GM23338 (cell line): ENCODE results near the gene PITPNC1. TPM values are rescaled to one million over a fixed set of nuclear protein-coding genes. Genes with fewer than 3 reads are reported as not detected.
A peak's percentile ranks its signal among the peaks of the same experiment; 100 is the strongest.
"Not testable (repeated sequence)": the region's sequence is repeated elsewhere in the genome, so short reads cannot be mapped to it uniquely, and the experiment has no call there.

Experiments used
- ATAC-seq: fragments of 200-7000 bp; cut with Tn5 transposase; 3 replicates; pipeline ENCODE4 v1.9.1; 2020
- DNase-seq: peaks from one replicate; pipeline ENCODE4 v3.0.0-alpha.2; 2015; ENCODE audit warnings: low spot score
- H2AFZ ChIP-seq: fragments of 200-600 bp; sonication (generic); 2 replicates; pipeline ENCODE4 v1.8.0; 2016; ENCODE audit warnings: antibody characterized with exemption, mild to moderate bottlenecking, moderate library complexity
- H3F3A ChIP-seq: fragments of 200-600 bp; sonication (generic); replicated peaks from 2 replicates; pipeline ENCODE4 v1.8.0; 2017; ENCODE audit warnings: antibody characterized with exemption, mixed run types, low read depth
- H3K27ac ChIP-seq: fragments of 200-600 bp; sonication (generic); 2 replicates; pipeline ENCODE4 v1.6.1; 2016; ENCODE audit warnings: low read depth
- H3K27me3 ChIP-seq: fragments of 200-600 bp; sonication (generic); 2 replicates; pipeline ENCODE4 v1.8.0; 2016; ENCODE audit warnings: mild to moderate bottlenecking, mixed run types, moderate library complexity; ENCODE audit not compliant: insufficient read depth
- H3K36me3 ChIP-seq: fragments of 200-600 bp; sonication (generic); 2 replicates; pipeline ENCODE4 v1.8.0; 2016; ENCODE audit warnings: mild to moderate bottlenecking; ENCODE audit not compliant: insufficient read depth
- H3K4me1 ChIP-seq: fragments of 200-600 bp; sonication (generic); 2 replicates; pipeline ENCODE4 v1.8.0; 2016; ENCODE audit warnings: mild to moderate bottlenecking, moderate library complexity; ENCODE audit not compliant: insufficient read depth
- H3K4me2 ChIP-seq: fragments of 200-600 bp; sonication (generic); 2 replicates; pipeline ENCODE4 v1.7.1; 2017; ENCODE audit warnings: mixed run types
- H3K4me3 ChIP-seq: fragments of 200-600 bp; sonication (generic); 2 replicates; pipeline ENCODE4 v1.6.1; 2016; ENCODE audit warnings: mixed run types
- H3K79me2 ChIP-seq: fragments of 200-600 bp; sonication (generic); replicated peaks from 2 replicates; pipeline ENCODE4 v1.8.0; 2017; ENCODE audit warnings: mild to moderate bottlenecking; ENCODE audit not compliant: insufficient read depth
- H3K9me2 ChIP-seq: fragments of 200-600 bp; sonication (generic); 2 replicates; pipeline ENCODE4 v1.8.0; 2017; ENCODE audit not compliant: insufficient read depth
- H4K20me1 ChIP-seq: fragments of 200-600 bp; sonication (generic); replicated peaks from 2 replicates; pipeline ENCODE4 v1.8.0; 2017; ENCODE audit warnings: mild to moderate bottlenecking; ENCODE audit not compliant: insufficient read depth
- H3K27ac Mint-ChIP-seq: 2 replicates; pipeline ENCODE4 v1.8.0; 2020; ENCODE audit warnings: inconsistent platforms, mild to moderate bottlenecking, moderate library complexity, mixed read lengths
- H3K27me3 Mint-ChIP-seq: 3 replicates; pipeline ENCODE4 v1.8.0; 2022; ENCODE audit warnings: low read depth, mild to moderate bottlenecking, moderate library complexity, mixed read lengths, inconsistent platforms; ENCODE audit not compliant: insufficient read depth, poor library complexity
- H3K36me3 Mint-ChIP-seq: 3 replicates; pipeline ENCODE4 v1.8.0; 2021; ENCODE audit warnings: low read depth, mild to moderate bottlenecking, inconsistent platforms, moderate library complexity, mixed read lengths
- H3K4me1 Mint-ChIP-seq: 3 replicates; pipeline ENCODE4 v1.8.0; 2020; ENCODE audit warnings: mild to moderate bottlenecking, inconsistent platforms, mixed read lengths
- H3K4me3 Mint-ChIP-seq: 3 replicates; pipeline ENCODE4 v1.8.0; 2021; ENCODE audit warnings: moderate library complexity, mild to moderate bottlenecking, inconsistent platforms, mixed read lengths
- H3K9me3 Mint-ChIP-seq: 3 replicates; pipeline ENCODE4 v1.8.0; 2020; ENCODE audit warnings: moderate library complexity, mild to moderate bottlenecking, inconsistent platforms, mixed read lengths
- CREB1 ChIP-seq: fragments of 250-450 bp; sonication (Bioruptor Pico); IDR thresholded peaks from 2 replicates; pipeline ENCODE4 v1.5.0; 2020; ENCODE audit warnings: low read depth, mild to moderate bottlenecking, moderate library complexity
- JUNB ChIP-seq: IDR thresholded peaks from one replicate; pipeline ENCODE4 v1.6.1; 2016; ENCODE audit warnings: antibody characterized with exemption; ENCODE audit not compliant: unreplicated experiment
- POLR2AphosphoS5 ChIP-seq: IDR thresholded peaks from 2 replicates; pipeline ENCODE4 v1.6.1; 2016; ENCODE audit warnings: antibody characterized with exemption, low read depth
- REST ChIP-seq: IDR thresholded peaks from one replicate; pipeline ENCODE4 v1.6.1; 2018; ENCODE audit warnings: antibody characterized with exemption; ENCODE audit not compliant: unreplicated experiment
- ZNF114 ChIP-seq: fragments of 250-450 bp; sonication (Bioruptor Pico); IDR thresholded peaks from 2 replicates; pipeline ENCODE4 v1.5.0; 2020; ENCODE audit warnings: mild to moderate bottlenecking, moderate library complexity
- ZNF331 ChIP-seq: fragments of 250-450 bp; sonication (Bioruptor Pico); IDR thresholded peaks from 2 replicates; pipeline ENCODE4 v1.5.0; 2020; ENCODE audit warnings: low read depth, mild to moderate bottlenecking, moderate library complexity
- polyA plus RNA-seq: library from polyadenylated mRNA; unstranded; fragments of >200 nt; fragmentation: Nextera tagmentation; extraction: Ambion mirVana; gene quantifications from 2 replicates; pipeline ENCODE4 v1.2.1, GENCODE V29; 2016
- total RNA-seq: library from RNA; depleted of rRNA; stranded (reverse); fragments of >200 nt; shearing (Covaris generic); gene quantifications from 2 replicates; pipeline ENCODE4 v1.2.3, GENCODE V29; 2014
- TF ChIP-seq, protein P1 (sequence below): fragments of 250-450 bp; sonication (Bioruptor Pico); IDR thresholded peaks from 2 replicates; pipeline ENCODE4 v1.5.0; 2020; ENCODE audit warnings: mild to moderate bottlenecking, moderate library complexity

PITPNC1 gene
- total and polyA plus RNA-seq, 2 experiments from 2014 or later: 23.0 to 32.6 TPM

- Histone ChIP-seq H3F3A (0 out of 2 replicates have a peak, but pooled peaks cover 4% of the 10 kb centered on the region), H3K27ac (peak overlapping the region; percentile 21), H3K4me2 (peak overlapping the region; percentile 19), H3K79me2 (peaks cover 80% of the 10 kb centered on the region), H3K36me3 (0 out of 2 replicates have a peak, but pooled peaks cover 6% of the 10 kb centered on the region), H2AFZ (no peak overlapping the region), H3K9me2 (0 out of 2 replicates have a peak, but pooled peaks cover 5% of the 10 kb centered on the region), H3K4me3 (no peak overlapping the region), H3K27me3 (no peaks in the 10 kb centered on the region), H4K20me1 (peaks cover 37% of the 10 kb centered on the region), H3K4me1 (peaks cover 25% of the 10 kb centered on the region)
- no peak for TF ChIP-seq POLR2AphosphoS5
- TF ChIP-seq CREB1: no peak
- TF ChIP-seq ZNF331 (CRISPR knock-in tag): no peak
- TF ChIP-seq ZNF114 (CRISPR knock-in tag): no peak
- no peak for TF ChIP-seq JUNB
- Mint-ChIP-seq H3K9me3 (no peaks in the 10 kb centered on the region), H3K27me3 (peaks cover 4% of the 10 kb centered on the region), H3K27ac (0 out of 2 replicates have a peak overlapping the region, but pooled peaks have one; percentile 5), H3K4me3 (no peak overlapping the region), H3K36me3 (peaks cover 12% of the 10 kb centered on the region; the same call in 2 of the 3 replicates), H3K4me1 (peaks cover 24% of the 10 kb centered on the region)
- ATAC-seq (no peak), DNase-seq (peak; percentile 24)
These were observed 44.8 kb downstream of the PITPNC1 start for GRCh38 chr17:67421869-67422273.

GRCh38 chr17:67422296-67422695 is 45.2 kb downstream of the PITPNC1 start:
- not testable (repeated sequence) for DNase-seq, H3K4me2 ChIP-seq, ATAC-seq, H3K4me3 Mint-ChIP-seq, H3K27me3 ChIP-seq, H3K4me3 ChIP-seq, H3K36me3 ChIP-seq, H2AFZ ChIP-seq, H3K9me2 ChIP-seq, H3K9me3 Mint-ChIP-seq, H3F3A ChIP-seq, H3K27me3 Mint-ChIP-seq
- peaks cover 25% of the 10 kb centered on the region for H3K4me1 ChIP-seq
- peaks cover 79% of the 10 kb centered on the region for H3K79me2 ChIP-seq
- peak overlapping the region; percentile 21 for H3K27ac ChIP-seq
- Mint-ChIP-seq H3K27ac (0 out of 2 replicates have a peak overlapping the region, but pooled peaks have one; percentile 5), H3K36me3 (peaks cover 12% of the 10 kb centered on the region; the same call in 2 of the 3 replicates), H3K4me1 (peaks cover 24% of the 10 kb centered on the region)
- peaks cover 37% of the 10 kb centered on the region for H4K20me1 ChIP-seq

DNA sequence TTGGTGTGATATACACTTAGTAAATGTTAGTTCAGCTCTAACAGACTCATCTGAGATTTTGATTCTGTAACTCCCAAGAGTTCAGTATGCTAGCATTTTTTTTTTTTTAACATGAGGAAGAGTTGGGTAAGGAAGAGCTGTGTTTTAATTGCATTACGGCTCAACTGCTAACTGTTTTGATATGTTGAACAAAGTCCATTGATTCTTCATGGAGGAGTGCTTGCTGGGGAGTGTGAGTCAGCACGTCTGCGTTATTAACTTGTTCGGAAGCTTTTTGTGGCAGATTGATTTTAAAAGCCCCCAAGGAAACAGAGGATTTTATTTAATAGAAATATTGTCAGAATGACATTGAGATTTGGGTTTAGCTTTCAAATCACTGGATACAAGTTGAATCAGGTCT is 45.8 kb downstream of the PITPNC1 start:
- Mint-ChIP-seq H3K27ac (peak overlapping the region; percentile 51; the same call in 1 of the 2 replicates), H3K4me1 (peaks cover 24% of the 10 kb centered on the region), H3K9me3 (no peaks in the 10 kb centered on the region), H3K4me3 (no peak overlapping the region), H3K36me3 (peaks cover 12% of the 10 kb centered on the region; the same call in 2 of the 3 replicates), H3K27me3 (peaks cover 3% of the 10 kb centered on the region)
- peaks cover 25% of the 10 kb centered on the region for H3K4me1 ChIP-seq
- 0 out of 2 replicates have a peak, but pooled peaks cover 4% of the 10 kb centered on the region for H3F3A ChIP-seq
- no peak overlapping the region for H2AFZ ChIP-seq
- no peaks in the 10 kb centered on the region for H3K27me3 ChIP-seq
- 0 out of 2 replicates have a peak, but pooled peaks cover 5% of the 10 kb centered on the region for H3K9me2 ChIP-seq
- H3K4me3 ChIP-seq: no peak overlapping the region
- H3K79me2 ChIP-seq: peaks cover 75% of the 10 kb centered on the region
- no peak overlapping the region for H3K4me2 ChIP-seq
- DNase-seq: no peak
- ATAC-seq: no peak
- H3K27ac ChIP-seq: 0 out of 2 replicates have a peak overlapping the region, but pooled peaks have one; percentile 21
- H4K20me1 ChIP-seq: peaks cover 31% of the 10 kb centered on the region
- H3K36me3 ChIP-seq: 0 out of 2 replicates have a peak, but pooled peaks cover 6% of the 10 kb centered on the region
- TF ChIP-seq REST: no peak
- TF ChIP-seq CREB1: no peak
- TF ChIP-seq, protein P1, sequence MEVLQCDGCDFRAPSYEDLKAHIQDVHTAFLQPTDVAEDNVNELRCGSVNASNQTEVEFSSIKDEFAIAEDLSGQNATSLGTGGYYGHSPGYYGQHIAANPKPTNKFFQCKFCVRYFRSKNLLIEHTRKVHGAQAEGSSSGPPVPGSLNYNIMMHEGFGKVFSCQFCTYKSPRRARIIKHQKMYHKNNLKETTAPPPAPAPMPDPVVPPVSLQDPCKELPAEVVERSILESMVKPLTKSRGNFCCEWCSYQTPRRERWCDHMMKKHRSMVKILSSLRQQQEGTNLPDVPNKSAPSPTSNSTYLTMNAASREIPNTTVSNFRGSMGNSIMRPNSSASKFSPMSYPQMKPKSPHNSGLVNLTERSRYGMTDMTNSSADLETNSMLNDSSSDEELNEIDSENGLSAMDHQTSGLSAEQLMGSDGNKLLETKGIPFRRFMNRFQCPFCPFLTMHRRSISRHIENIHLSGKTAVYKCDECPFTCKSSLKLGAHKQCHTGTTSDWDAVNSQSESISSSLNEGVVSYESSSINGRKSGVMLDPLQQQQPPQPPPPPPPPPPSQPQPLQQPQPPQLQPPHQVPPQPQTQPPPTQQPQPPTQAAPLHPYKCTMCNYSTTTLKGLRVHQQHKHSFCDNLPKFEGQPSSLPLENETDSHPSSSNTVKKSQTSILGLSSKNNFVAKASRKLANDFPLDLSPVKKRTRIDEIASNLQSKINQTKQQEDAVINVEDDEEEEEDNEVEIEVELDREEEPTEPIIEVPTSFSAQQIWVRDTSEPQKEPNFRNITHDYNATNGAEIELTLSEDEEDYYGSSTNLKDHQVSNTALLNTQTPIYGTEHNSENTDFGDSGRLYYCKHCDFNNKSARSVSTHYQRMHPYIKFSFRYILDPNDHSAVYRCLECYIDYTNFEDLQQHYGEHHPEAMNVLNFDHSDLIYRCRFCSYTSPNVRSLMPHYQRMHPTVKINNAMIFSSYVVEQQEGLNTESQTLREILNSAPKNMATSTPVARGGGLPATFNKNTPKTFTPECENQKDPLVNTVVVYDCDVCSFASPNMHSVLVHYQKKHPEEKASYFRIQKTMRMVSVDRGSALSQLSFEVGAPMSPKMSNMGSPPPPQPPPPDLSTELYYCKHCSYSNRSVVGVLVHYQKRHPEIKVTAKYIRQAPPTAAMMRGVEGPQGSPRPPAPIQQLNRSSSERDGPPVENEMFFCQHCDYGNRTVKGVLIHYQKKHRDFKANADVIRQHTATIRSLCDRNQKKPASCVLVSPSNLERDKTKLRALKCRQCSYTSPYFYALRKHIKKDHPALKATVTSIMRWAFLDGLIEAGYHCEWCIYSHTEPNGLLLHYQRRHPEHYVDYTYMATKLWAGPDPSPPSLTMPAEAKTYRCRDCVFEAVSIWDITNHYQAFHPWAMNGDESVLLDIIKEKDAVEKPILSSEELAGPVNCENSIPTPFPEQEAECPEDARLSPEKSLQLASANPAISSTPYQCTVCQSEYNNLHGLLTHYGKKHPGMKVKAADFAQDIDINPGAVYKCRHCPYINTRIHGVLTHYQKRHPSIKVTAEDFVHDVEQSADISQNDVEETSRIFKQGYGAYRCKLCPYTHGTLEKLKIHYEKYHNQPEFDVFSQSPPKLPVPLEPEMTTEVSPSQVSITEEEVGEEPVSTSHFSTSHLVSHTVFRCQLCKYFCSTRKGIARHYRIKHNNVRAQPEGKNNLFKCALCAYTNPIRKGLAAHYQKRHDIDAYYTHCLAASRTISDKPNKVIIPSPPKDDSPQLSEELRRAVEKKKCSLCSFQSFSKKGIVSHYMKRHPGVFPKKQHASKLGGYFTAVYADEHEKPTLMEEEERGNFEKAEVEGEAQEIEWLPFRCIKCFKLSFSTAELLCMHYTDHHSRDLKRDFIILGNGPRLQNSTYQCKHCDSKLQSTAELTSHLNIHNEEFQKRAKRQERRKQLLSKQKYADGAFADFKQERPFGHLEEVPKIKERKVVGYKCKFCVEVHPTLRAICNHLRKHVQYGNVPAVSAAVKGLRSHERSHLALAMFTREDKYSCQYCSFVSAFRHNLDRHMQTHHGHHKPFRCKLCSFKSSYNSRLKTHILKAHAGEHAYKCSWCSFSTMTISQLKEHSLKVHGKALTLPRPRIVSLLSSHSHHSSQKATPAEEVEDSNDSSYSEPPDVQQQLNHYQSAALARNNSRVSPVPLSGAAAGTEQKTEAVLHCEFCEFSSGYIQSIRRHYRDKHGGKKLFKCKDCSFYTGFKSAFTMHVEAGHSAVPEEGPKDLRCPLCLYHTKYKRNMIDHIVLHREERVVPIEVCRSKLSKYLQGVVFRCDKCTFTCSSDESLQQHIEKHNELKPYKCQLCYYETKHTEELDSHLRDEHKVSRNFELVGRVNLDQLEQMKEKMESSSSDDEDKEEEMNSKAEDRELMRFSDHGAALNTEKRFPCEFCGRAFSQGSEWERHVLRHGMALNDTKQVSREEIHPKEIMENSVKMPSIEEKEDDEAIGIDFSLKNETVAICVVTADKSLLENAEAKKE (CRISPR knock-in tag): no peak
